Measurements from ENCODE around the gene DYRK1A.

Gene DYRK1A

DNA sequence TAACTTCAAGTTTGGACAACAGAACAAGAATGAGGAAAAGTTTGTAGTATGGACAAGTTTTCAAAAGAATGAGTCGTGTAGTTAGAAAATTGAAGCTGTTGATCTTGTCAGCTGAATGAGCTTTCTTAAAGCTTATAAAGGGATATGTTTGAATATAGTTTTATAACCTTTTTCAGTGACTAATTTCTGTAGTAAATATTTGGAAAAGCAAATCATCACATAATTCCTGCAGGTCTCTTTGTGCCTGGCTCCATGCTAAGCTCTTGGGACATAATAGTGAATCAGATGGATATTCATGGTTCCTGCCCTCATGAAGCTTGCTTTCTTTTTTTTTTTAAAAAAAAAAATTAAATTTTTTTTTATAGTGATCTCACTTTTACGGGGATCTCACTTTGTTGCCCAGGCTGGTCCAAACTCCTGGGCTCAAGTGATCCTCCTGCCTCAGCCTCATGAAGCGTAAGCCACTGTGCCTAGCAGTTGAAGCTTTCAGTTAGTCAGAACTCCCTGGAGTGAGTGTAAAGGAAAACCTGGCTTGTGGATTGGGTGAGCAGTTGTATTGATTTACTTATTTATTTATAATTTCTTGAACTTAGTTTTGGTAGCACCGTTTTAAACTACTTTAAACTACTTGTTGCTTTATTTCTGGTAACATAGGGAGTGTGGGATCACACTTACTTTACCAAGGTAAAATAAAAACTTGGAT, 15.5 kb downstream of the DYRK1A start:
- CTCF ChIA-PET = no interaction called here
- H3K27ac ChIP-seq = no peak overlapping the region; the same call in 1 of the 2 replicates
- DNase-seq (ENCODE audit: low spot score) = no peak
- POLR2A ChIA-PET (ENCODE audit: low non-redundant PET) = no interaction called here
- TF ChIP-seq, protein P1, sequence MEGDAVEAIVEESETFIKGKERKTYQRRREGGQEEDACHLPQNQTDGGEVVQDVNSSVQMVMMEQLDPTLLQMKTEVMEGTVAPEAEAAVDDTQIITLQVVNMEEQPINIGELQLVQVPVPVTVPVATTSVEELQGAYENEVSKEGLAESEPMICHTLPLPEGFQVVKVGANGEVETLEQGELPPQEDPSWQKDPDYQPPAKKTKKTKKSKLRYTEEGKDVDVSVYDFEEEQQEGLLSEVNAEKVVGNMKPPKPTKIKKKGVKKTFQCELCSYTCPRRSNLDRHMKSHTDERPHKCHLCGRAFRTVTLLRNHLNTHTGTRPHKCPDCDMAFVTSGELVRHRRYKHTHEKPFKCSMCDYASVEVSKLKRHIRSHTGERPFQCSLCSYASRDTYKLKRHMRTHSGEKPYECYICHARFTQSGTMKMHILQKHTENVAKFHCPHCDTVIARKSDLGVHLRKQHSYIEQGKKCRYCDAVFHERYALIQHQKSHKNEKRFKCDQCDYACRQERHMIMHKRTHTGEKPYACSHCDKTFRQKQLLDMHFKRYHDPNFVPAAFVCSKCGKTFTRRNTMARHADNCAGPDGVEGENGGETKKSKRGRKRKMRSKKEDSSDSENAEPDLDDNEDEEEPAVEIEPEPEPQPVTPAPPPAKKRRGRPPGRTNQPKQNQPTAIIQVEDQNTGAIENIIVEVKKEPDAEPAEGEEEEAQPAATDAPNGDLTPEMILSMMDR (conservative IDR thresholded peaks at IDR 0.05; ENCODE audit: low read depth) = no peak

- TF ChIP-seq, protein P1 (conservative IDR thresholded peaks at IDR 0.05; ENCODE audit: low read depth) = no peak
- ChIA-PET POLR2A (ENCODE audit: low non-redundant PET) (no interaction called here), CTCF (no interaction called here)
- DNase-seq (ENCODE audit: low spot score) = no peak
- no peak overlapping the region for H3K27ac ChIP-seq
Measured at GRCh38 chr21:37383086-37383485, 16.5 kb downstream of the DYRK1A start.

GRCh38 chr21:37383784-37384311, 17.3 kb downstream of the DYRK1A start:
- TF ChIP-seq, protein P1 (conservative IDR thresholded peaks at IDR 0.05; ENCODE audit: low read depth) = no peak
- POLR2A ChIA-PET (ENCODE audit: low non-redundant PET) = no interaction called here

GRCh38 chr21:37384416-37384815, 17.8 kb downstream of the DYRK1A start:
- ChIA-PET CTCF (no interaction called here), POLR2A (ENCODE audit: low non-redundant PET) (no interaction called here)
- H3K27ac ChIP-seq = no peak overlapping the region
- DNase-seq (ENCODE audit: low spot score) = no peak
- TF ChIP-seq, protein P1 (conservative IDR thresholded peaks at IDR 0.05; ENCODE audit: low read depth) = no peak

More at GRCh38 chr21:37383784-37384311, 17.3 kb downstream of the DYRK1A start:
- H3K27ac ChIP-seq = no peak overlapping the region
- CTCF ChIA-PET = no interaction called here
- DNase-seq (ENCODE audit: low spot score) = no peak

- DNase-seq (ENCODE audit: low spot score) = no peak
- ChIA-PET CTCF (interaction anchor here (0.6 kb wide), 1 partner anchor 141 kb away, joined by 3 read pairs; no protein-coding TSS in a partner anchor), POLR2A (ENCODE audit: low non-redundant PET) (no interaction called here)
- H3K27ac ChIP-seq = no peak overlapping the region
- TF ChIP-seq, protein P1 (conservative IDR thresholded peaks at IDR 0.05; ENCODE audit: low read depth) = no peak
Measured at GRCh38 chr21:37385179-37385765, 18.7 kb downstream of the DYRK1A start.

- ChIA-PET CTCF (interaction anchor here (0.6 kb wide), 1 partner anchor 142 kb away, joined by 3 read pairs; no protein-coding TSS in a partner anchor), POLR2A (ENCODE audit: low non-redundant PET) (no interaction called here)
- TF ChIP-seq, protein P1 (conservative IDR thresholded peaks at IDR 0.05; ENCODE audit: low read depth) = no peak
- no peak for DNase-seq (ENCODE audit: low spot score)
- no peak overlapping the region for H3K27ac ChIP-seq
Measured at GRCh38 chr21:37386151-37386550, 19.6 kb downstream of the DYRK1A start.

Data from RWPE1 (cell line).